Stimulated activated CD4-positive, alpha-beta T cell treated with anti-CD3 and anti-CD28 coated beads, Interleukin-2, amount 100 ng/mL, for 24 hours (primary cell): Measurements from ENCODE around the gene CCDC197.

Experiments
- DNase-seq, 2 donors: peaks; one replicate each; pipeline ENCODE4 v3.0.0-alpha.2; 2020

The CCDC197 gene

DNA sequence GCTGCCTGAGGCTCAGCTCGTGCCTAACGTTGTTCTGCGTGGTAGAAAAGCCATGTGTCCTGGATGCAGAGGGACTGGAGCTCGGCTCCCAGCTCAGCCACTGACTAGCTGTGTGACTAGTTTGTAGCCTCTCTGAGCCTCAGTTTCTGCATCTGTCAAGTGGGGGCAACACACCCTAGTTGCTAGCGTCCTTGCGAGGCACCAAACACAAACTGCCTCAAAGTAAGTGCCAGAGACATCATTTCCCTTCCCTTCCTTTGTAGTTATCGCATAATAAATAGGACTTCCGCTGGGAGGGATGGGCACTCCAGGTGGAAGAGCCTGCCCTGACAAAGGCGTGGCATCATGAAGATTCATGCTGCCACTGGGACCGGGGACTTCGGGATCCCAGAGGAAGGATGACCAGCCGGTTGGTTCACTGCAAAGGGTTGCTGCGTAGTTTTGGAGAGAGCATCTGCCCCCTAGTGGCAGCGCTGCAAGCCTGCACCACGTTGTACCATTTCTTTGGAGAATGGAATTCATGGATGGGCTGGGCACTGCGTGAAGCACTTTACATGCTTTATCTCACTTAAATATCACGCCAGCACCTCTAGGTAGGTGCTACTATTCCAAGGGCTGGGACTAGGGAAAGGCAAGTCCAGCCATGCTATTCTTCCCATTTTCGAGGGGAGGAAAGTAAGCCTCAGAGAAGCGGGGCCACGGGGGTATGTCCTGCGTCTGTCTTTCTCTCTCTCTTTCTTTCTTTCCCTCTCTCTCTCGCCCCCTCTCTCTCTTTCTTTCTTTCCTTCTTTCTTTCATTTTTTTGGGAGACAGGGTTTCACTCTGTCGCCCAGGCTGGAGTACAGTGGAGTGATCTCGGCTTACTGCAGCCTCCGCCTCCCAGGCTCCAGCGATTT is 4.6 kb downstream of the CCDC197 start:
- DNase-seq, result peak; percentile 67 to 71

DNA sequence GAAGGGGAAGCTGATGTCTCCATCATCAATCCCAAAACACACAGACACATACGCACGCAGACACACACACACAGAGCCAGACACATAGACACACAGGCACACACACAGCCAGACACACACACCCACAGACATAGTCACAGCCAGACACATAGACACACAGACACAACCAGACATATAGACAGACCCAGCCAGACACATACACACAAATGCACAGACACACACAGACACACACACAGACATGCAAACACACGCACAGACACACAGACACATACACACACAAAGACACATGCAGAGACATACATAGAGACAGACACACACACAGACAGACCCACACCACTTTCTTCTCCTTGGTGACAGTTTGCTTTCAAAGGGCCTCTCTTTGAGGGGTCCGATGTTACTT is 6.3 kb downstream of the CCDC197 start:
- no peak for DNase-seq

DNA sequence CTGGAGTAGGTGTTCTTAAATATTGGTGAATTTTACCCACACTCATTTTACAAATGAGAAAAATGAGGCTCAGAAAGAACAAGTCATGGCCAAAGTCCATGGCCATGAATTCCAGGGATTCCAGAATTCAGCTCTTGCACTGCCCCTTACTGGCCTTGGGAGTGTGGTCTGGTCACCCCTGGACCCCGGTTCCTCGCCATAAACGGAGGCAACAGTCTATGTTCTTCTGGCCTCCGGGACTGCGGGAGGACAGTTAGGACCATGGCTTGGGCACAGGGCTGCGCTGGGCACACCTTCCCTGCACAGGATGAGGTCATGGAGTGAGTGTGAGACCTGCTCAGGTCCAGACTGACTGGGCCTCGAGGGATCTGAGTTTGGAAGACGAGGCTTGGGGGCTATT is 6.9 kb downstream of the CCDC197 start:
- DNase-seq, result no peak

DNA sequence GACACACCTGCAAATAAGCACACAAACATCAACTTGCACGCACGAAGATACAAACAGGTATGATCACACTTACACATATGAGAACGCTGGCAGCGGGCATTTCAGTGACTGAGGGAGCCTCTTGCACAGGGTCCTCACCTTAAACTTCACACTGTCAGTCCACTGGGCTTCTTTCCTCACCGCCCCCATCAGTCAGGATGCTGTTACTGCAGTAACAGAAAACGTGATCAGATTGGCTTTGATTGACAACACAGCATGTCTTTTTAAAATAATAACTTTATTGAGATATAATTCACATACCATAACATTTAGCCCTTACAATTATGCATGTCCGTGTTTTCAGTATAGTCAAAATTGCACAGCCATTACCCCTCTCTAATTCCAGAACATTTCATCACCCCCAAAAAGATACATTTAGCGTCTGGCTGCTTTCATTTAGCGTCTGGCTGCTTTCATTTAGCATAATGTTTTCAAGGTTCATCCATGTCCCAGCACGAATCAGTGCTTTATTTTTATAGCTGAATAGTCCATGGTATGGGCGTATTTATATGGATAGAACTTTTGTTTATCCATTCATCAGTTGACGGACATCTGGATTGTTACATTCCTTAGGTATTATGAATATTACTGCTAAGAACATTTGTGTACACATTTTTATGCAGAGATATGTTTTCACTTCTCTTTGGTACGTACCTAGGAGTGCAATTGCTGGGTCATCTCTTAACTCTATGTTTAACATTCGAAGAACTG is 8.4 kb downstream of the CCDC197 start:
- DNase-seq, result no peak

DNA sequence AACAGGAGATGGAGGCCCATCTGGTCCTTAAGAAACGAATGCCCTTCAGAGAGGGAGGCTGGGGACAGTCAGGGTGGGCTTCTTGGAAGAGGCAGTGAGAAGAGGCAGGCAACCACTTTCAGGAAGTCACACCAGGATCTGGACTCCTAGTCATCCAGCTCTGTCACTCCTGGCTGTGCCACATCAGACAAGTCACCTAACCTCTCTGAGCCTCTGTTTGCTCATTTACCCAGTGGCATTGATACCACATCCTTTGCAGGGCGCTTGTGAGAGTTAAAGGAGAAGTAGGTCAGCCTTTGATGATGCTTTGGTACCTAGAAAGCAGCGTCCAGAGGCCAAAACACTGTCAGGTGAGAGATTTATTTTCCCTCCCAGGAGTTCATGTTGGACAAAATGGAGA is 11.1 kb downstream of the CCDC197 start:
- DNase-seq, result no peak

DNA sequence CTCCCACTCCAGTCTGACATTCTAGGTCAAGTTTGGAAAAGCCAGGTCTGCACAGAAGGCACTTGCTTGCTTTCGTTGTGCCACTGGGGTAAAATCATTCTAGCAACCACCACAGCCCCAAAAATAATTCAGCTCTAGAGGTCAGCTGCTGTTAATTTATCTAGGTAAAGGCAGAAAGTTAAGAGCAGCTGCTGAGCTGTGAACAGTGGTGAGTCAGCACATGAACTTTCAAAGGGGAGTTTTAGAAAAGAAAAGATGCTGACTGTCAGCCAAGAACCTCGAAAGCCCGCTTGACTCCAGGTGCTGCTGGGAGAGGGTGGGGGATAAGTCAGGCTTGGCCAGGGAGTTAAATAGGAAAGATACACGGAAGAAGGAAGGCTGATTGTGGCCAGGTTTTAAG is 12.7 kb downstream of the CCDC197 start:
- no peak for DNase-seq

DNA sequence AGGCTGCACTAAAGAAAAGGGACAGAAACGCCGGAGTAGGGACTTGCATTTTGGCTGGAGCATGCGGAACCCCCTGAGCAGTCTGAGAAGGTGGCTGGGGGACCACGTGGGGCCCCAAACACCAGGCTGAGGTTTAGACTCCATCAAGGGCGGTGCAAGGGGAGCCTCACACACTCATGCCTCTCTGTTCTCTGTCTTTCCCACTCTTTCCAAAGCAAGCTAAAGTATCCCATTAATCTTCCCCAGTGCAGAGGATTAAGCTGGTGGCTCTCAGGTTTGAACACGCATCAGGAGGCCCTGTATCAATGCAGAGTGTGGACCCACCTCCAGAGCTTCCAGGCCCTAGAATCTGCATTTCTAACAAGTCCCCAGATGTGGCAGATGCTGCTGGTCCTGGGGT is 13.5 kb downstream of the CCDC197 start:
- DNase-seq, result no peak

DNA sequence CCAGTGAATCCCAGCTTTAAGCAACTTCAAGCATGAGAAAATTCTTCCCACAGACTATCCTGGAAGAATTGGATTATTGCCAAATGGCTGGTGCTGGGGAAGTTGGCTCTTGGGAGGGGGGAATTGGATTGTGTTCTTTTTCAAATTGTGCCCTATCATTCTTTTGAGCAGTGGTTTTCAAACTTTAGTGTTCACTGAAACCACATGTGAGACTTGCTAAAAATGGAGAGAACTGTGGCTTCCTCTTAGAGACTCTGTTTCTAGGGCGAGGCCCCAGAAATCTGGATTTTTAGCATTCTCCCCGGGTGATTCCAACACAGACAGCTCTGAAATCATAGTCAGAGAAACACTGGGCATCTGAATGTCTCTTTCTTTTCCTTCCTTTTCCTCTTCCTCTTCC is 14.7 kb downstream of the CCDC197 start:
- no peak for DNase-seq

DNA sequence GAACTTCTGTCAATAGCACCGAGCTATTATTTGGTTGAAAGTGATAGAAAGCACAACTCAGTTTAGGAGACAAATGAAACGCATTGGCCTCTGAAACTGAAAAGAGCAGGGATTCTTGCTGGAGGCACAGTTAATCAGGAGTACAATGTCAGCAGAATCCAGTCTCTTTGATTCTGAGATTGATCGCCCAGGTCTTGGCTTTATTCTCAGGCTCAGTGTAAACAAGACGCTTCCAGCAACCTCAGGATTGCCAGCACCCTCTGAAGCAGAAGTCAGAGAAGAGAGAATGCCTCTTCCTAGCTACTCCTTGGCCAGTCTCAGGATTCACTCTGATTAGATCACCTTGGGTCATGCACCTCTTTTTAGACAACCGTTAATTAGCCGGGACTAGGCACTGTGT is 17.3 kb downstream of the CCDC197 start:
- DNase-seq, result no peak

DNA sequence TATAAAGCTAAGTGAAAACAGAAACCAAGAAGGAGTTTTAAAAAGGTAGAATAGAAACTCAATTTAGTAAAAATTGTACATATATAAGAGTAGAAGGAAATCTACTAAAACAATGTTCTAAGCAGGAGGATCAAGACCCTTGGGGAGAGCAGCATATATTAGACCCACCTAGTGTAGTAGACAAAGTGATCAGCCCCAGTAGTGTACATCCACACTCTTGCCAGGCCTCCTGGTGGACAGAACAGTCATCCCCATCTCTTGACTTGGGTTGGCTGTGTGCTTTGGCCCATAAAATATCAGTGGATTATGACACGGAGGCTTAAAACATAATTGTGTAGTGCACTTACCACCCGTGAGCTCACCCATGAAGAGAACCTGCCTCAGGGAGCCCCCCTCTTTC is 18.1 kb downstream of the CCDC197 start:
- no peak for DNase-seq

DNA sequence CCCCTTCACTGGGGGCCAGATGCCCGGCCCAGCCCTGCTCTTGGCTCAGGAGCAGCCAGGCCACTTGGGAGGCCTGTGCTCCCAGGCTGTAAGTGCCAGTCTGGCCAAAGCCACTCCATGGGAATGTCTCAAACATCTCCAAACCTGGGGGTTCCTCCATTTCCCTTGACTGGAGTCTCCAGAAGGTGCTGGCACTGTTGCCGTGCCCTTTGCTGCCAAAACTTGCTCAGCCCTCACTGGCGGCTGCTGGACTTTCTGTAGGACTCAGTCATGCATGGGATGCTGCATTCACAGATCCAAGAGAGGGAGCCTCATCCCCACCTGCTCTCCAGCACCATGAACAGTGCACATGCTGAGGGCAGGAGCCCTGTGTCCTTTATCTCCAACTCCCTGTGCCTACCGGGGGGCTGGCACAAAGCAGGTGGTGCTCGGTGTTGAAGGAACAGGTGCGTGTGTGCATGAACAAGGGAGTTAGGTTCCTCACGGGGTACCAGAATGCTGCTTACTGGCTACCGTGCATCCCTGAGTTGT is 19.4 kb downstream of the CCDC197 start:
- DNase-seq, result no peak

DNA sequence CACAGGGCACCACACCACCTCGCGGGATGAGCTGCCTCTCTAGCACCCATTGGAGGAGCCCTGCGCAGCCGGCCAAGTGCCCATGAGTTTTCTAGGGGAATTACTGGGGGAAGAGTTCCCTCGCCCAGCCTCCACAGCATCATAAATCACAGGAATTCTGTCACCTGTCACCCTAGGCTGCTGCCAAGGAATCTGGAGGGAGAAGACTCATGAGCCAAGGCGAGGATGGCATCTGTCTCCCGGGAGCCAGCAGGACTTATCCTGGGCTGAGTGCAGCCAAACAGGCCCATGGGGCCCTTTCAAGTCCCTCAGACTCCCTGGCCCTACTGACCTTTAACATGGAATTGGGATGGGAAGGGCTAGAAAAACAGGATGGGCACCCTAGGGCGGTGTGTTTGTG is 21.2 kb downstream of the CCDC197 start:
- DNase-seq, result no peak

DNA sequence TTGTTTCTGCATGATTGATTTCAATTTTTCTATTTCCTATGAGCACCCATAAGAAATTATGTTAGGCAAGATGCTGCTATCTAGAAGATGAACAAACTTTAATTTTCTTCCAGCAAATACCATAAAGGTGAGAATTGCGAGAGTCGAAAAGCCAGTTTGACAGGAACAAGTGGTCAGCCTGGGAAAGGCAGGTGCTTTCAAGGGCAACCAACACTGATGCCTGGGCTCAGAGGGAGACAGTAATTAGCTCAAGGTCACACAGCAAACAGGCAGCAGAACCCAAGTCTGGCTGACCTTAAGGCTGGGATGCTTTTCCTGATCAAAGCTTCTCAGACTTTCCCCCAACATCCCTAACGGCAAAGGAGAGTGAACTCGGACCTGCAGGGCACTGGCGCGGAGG is 22.2 kb downstream of the CCDC197 start:
- DNase-seq, result no peak

DNA sequence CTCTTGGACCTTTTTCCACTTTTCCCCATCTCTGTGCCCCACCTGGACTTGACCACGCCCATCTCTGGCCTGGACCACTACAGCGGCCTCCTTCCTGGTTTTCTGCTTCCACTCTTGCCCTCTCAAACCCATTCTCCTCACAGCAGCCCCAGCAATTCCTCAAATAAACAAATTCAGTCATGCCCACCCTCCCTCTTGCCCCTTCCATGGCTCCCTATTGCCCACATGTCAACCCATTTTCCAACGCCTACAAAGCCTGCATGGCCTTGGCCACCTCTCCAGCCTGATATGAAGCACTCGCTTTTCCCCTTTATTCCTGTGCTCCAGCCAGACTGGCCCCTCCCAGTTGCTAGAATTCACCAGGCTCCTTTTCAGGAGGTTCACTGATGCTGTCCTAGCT is 23.2 kb downstream of the CCDC197 start:
- DNase-seq, result no peak

DNA sequence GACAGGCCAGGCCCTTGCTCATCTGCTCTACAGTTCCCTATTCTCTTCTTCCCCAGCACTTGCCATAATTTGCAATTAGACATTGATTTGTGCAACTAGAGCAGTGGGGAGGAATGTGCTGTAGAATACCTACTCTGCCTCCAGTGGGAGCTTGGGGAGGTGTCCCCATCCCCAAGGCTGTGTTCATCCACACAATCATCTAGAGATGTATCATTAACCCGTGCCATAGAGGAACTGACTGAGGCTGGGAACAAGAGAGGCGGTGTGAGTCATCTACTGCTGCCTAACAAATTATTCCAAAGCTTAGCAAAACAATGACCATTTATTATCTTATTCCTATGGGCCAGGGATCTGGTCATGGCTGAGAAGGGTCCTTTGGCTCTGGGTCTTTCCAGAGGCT is 23.9 kb downstream of the CCDC197 start:
- no peak for DNase-seq

DNA sequence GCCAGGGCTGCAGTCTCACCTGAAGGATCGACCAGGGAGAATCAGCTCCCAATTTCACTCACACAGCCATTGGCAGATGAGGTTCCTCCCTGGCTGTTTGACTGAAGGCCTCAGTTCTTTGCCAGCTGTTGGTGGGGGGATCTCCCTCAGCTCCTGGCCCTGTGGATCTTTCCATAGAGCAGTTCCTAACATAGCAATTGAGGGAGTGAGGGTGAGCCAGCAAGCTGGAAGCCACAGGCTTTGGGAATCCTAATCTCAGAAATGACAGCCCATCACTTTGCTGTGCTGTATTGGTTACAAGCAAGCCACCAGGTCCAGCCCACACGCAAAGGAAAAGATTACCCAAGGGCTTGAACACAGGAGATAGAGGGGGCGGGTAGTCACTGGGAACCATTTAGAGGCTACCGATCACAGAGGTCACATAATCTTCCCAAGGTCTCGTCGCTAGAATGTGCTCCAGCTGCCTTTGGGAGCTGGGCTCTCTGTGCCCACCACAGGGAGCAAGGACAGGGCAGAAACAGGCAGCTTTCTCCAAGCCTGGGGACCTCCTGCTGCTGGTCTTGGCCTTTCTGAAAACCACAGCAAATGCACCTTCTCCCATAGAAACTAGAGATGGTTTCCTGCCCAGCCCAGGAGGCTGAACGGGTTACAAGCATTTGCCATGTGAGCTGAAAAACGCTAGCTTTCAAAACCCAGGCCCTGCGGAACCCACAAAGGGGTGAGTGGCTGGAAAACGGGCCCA is 24.5 kb downstream of the CCDC197 start:
- peak in 1 of 2 donors; percentile 41 for DNase-seq

DNA sequence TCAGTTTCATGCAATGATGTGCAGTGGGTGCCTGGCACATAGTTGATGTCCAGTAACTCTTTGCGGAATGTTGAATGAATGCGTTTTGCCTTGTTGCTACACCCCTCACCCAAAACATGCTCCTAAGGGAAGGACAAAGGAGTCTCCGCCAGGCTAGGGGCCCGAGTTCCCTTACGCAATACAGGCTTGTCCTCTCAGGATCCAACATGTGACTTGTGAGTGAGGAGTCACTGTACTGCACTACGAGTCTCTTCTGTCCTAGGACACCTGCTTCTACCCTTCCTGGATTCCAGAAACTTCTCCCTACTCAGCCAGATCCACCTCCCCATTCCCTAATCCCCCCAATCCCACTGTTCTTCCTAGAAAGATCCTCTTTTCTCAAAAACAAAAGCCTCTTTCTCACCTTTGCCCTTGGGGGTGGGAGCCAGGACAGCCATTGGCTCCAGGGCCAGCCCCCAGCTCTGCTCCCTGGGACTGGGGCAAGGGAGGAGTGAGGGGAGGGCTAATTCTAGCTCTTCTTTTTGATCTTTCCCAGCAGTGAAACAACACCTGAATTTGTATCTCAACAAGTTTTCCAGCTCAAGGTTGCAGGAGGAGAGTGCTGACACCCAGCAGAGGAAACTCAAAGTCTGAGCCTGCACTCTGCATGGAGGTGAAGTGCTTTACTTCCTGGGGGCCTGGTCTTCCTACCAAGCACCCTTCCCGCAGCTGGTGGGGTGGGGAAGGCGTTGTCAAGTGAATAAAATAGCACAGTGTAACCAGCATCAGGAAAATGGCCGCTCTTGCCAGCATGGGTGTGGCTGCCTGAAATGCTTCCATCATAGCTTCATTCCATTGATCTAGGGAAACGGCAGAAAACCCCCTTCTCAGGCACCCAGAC is 25.7 kb downstream of the CCDC197 start:
- no peak for DNase-seq

DNA sequence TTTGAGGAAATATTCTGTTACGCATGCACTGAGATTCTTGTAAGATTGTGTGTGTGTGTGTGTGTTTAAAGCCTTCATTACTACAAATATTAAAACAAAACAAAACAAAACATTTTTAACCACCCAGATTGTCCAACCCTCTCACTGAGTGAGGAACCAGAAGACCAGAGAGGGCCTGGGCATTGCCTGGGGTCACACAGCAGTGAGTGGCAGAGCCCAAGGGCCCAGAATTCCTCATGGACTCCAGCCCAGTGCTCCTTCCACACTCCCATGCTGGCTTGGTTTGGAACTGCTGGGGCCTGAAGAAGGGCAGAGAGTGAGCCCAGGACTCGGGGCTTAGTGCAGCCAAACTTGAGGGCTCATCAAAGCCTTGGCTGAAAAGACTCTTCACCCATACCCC is 27.4 kb downstream of the CCDC197 start:
- no peak for DNase-seq

DNA sequence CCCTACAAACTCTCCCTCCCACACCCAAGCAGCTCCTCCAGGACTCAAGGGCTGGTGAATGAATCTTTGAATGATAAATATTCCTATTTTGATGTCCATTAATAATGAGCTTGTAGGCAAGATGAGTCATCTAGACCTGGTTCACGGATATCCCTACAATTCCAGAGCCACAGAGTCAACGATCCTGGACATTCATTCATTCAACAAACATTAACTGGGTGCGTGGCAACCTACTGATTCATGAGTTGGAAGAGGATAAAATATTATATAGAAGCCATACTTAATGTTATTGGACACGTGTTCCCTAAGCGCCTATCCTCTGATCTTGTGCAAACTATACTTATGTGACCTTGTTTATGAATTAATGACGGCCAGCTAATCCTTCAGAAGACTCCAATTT is 28.6 kb downstream of the CCDC197 start:
- no peak for DNase-seq

DNA sequence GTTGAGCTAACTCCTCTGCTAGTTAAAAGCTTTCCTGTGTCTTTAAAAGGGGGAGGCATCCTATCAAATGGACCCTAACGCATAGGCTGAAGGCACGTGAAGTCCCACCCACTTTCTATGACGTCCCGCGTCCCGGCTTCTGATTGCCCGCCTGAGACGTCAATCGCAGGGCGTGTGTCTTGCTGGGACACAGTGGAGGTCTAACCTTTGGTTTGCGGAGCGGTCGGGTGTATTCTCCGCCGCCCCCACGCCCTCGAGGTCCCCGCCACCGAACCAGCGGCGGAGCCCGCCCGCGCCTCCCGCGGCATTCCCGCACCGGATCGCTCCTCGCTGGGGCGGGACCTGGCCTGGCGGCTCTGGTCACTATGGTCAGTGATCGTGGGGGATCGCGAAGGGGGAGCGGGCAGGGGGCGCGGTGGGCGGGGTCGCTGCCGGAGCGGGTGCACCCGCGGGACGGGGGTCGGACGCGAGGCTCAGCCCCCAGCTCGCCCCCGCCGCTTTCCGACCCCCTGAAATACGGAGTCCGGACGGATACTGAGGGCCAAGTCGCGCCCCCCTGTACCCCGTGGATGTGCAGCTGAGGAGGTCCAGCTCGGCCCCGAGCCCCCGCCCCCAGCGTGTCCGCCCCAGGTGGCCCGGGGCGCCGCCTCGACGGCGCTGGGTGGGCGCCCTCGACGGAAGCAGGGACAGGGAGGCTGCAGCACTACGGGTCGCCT is 29.2 kb downstream of the CCDC197 start, which contains the start of gene OTUB2:
Gene OTUB2 (plus strand): TSS at position 168 of the 716 bp plus-strand sequence. CDS start 198 bp downstream, at position 366.
- DNase-seq, result peak; percentile 94 to 97

DNA sequence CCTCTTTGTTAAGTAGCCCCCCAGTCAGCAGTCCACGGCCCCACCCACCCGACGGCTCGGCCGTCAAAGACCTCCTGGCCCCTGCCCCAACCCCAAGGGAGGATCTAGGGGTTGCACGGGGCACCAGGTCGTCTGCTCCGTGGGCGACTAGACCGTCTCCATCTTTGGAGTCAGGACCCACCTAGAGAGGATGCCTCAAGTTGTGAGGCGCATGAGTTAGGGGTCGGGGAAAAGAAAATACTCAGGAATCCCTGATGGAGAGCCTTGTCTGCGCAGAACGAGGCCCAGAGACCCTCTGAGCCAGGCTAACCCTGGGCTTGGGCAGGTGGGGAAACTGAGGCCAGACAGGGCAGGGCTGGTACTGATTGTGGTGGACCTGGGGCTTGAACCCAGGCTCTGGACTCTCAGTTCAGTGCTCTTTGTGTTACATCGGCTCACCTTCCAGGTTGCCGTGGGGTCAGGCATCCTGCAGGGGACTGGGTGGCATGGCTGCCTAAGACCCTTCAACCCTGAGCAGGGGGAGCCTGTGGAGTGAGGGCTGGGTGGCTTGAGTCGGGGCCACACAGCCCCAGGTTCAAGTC is 29.9 kb downstream of the CCDC197 start:
- no peak for DNase-seq
